NCI-H69 (cell line): ENCODE measurements around the gene CHST3.

Experiments
- DNase-seq: peaks from one replicate; lab custom pipeline; 2025; lab: John Stamatoyannopoulos, UW

The CHST3 gene

GRCh38 chr10:71990706-71991269 is 26.6 kb downstream of the CHST3 start:
- DNase-seq: no peak

DNA sequence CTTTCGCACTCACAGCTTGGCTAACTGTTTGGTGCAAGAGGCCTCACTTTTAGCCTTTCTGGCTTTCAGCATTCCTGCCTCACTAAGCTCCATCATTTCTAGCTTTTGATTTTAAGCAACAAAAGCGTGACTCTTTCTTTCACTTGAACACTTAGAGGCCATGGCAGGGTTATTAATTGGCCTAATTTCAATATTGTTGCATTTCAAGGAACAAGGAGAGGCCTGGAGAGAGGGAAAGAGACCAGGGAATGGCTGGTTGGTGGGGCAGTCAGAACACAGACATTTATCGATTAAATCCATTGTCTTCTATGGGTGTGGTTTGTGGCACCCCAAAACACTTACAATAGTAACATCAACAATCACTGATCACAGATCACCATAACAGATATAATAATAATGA is 31.3 kb downstream of the CHST3 start:
- no peak for DNase-seq

GRCh38 chr10:71995887-71996575 is 31.8 kb downstream of the CHST3 start:
- no peak for DNase-seq

DNA sequence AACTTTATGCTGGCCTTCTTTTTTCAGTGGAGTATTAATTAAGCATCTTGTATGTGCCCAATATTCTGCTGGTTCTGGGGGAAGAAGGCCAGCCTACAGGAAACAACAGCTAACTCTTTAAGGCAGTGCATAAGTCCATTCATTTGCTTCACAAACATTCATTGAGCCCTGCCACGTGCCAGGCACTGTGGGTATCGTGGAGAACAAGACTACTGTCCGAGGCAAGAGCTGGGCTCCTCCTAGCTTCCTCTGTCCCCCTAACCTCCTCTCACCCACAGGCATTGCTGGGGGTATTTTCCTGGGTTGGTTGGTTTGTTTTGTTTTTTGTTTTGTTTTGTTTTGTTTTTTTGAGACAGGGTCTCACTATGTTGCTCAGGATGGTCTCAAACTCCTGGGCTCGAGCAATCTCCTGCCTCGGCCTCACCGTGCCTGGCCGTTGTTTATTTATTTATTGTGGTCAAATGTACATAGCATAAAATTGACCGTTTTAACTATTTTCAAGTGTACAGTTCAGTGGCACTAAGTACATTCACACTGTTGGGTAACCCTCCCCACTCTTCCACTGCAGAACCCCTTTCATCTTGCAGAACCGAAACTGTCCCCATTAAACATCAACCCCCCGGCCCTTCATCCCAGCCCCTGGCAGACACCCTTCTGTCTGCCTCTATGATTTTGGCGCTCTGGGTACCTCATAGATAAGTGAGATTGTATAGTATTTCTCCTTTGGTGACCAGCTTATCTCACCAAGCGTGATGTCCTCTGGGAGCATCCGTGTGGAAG is 32.6 kb downstream of the CHST3 start:
- DNase-seq: no peak

- DNase-seq: no peak
Observed at GRCh38 chr10:71998119-71998839, 34.1 kb downstream of the CHST3 start.

- peak; percentile 73 for DNase-seq
Observed at GRCh38 chr10:71998840-71999194, 34.6 kb downstream of the CHST3 start.

DNA sequence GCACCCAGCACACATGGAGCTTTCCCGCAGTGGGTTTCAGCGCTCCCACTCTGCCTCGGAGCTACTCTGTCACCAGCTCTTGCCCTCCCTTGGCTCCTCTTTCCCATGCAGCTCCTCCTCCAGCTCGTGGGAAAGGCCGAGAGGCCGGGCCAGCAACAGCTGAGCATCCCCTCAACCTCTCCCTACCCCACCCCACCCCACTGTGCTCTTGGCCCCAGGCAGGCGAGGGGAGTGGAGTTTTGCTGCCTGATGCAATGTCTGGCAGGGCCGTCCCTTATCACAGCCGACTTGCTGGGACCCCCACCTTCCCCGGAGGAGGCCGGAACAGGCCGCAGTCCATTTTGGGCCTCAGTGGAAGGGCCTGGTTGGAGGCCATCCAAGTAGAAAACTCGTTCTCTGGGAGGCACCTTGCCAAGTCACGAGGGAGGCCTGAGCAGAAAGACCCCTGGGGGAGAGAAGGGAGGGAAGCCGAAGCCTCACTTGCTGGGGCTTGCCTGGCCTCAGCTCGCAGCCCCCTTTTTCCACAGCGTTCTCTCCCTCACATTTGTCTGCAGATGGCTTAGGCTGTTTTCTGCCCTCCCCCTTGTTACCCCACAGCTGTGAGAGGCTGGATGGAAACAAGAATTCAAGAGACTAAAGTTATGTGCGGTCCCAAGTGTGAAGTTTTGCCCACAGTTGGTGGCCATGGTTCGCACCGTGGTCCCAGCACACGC is 35.3 kb downstream of the CHST3 start:
- DNase-seq: peak; percentile 63

DNA sequence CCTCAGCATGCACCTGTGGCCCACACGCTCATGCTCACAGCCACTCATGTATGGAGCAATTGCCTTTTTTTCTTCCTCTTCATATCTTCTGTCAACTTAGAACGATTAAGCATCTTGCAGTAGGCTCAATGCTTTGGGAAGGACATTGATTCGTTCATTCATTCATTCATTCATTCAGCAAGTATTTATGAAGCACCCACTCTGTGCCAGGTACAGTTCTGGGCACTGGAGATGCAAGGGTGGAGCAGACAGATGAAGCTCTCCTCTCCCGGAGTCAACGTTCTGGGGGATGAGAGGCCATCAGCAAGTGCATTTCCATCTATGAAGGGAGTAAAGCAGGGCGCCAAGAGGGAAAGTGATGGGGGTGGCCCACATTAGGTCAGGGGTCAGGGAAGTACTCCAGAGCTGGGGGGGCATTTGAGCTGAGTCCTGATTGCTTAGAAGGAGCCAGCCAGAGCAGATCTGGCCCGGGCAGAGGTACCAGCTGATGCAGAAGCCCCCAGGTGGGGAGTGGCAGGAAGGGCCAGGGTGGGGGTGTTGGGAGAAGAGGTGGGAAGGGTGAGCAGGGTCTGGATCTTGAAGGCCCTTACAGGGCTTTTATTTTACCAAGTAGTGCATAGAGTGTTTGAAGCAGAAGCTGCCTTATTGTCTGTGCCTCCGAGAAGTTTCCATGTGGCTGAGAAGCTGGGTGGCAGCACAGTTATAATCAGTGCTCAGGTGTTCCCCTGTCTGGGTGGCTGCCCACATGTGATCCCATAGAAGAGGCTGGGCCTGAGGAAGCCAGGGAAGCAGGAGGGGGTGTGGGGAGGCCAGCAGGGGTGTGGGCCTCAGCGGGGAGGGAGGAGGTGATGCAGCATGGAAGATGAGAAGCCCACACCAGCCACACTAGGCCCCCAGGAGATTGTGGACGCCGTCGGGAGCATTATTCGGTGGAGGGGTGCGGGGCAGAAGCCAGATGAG is 36.2 kb downstream of the CHST3 start:
- peak; percentile 58 for DNase-seq

GRCh38 chr10:72001033-72001395 is 36.8 kb downstream of the CHST3 start:
- peak; percentile 58 for DNase-seq

DNA sequence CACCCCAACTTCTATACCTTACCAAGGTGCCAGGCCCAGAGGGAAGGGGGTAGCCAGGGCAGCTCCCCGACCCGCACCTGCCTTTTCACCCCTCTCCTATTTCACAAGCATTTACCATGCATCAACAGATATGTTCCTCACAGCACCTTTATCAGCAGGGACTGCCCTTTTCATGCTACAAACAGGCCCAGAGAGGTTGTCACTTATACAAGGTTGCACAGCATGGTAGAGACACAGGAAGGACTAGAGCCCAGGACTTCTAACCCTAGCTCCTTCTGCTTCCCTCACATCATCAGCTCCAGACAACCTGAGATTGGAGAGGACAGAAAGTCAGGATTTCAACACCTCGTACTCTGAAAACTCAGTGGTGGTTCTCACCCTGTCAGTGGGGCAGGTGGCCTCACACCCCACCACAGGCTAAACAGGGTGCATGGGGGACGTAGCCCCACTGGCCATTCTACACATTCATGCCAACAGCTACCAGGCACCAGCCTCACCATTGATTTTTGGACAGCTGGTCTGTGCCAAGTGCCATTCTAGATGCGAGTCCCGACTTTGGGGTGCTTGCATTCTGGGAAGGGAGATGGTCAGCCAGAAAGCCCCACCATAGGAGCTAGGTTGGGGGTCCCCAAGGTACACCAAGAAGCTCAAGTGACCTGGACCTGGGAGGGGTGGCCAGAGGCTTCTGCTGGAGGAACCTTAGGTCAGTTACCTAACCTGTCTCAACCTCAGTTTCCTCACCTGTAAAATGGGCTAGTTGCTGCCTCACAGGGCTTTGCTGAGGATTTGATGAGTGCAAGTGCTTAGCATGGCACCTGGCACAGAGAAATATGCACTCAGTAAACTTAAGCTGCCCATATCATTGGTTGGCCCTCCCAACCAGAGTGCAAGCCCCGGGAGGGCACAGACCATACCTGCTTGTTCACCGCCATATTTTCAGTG is 38.4 kb downstream of the CHST3 start:
- DNase-seq: no peak

DNA sequence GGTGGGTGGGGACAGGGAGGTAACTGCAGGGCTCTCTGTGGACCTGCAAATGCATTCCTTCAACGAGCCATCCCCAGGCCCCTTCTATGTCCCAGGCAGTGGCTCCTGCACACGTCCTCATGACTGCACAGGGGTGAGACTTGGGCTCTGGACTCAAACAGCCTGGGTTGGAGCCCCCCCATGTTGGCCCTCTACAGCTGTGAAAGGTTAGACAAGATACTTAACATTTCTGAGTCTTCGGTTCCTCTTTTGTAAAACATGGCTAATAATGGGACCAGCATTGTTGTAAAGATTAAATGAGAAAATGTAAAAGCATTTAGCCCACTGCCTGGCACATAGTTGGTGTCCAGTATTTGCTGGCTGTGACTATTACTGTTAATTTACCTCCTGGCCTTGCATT is 41.8 kb downstream of the CHST3 start:
- DNase-seq: no peak

- DNase-seq: no peak
Observed at GRCh38 chr10:72007246-72007892, 43.2 kb downstream of the CHST3 start.

- peak; percentile 56 for DNase-seq
Observed at GRCh38 chr10:72008096-72008981, 44.1 kb downstream of the CHST3 start.

DNA sequence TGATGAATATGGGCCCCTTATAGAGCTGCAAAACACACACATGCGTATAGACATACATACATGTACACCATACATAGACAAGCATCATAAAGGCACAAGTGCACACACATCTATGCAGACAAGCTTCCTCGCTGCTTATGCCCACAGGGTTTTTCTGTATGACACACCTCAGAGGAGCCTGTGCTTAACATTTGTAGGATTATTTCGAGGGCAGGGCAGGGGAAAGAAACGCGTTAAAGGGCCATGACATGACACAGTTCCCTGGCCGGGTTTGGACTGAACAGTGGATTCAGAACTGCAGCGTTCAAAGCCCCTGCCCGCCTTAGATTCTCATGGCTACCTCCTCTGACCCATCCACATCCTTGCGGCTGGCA is 44.8 kb downstream of the CHST3 start:
- DNase-seq: peak; percentile 43

DNA sequence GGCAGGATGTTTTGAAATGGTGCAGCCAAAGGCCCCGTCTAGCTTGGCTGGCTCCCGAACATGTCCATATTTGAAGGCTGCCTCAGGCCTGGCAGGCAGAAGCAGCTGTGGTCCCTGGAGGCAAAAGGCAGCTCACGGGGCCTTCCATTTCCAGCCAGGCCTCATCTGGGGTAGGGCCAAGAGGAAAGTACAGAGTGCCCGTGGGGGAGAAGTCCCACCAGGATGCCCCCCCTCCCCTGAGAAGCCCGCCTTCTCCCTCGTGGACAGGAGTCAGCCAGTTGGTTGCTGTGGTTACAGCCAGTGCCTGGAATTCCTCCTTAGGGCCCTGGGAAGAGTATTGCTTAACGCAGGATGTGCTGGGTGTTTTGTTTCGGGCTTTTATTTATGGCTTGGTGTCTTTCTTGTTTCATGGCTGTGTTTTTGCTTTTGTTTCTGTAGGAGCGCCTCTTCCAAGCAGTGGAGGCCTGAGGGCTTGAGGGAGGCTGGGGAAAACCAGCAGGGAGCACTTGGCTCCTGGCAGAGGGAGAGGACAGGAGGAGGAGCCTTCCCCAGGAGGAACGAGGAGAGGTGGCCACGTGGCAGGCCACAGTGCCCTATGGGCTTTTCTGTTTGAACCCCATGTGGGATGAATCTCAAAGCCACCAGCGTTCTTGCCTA is 45.4 kb downstream of the CHST3 start:
- peak; percentile 85 for DNase-seq

GRCh38 chr10:72010234-72010973 is 46.2 kb downstream of the CHST3 start:
- peak; percentile 26 for DNase-seq

DNA sequence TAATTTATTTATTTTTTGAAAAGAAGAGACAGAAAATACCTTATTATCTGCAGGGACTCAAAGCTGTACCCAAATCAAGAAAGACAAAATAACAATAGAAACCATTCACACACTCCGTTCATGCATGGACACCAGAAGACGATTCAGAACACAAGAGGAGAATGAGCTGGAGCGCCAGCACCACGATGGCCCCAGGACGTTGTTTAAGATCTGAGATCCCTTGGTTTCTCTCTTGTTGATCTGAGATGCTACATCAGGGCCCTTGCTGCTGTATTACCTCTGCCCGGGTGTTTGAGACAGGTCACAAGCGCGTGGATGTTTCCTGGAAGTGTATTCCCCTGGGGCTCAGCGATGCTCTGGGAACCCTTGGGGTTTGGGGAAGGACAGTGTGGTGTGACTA is 46.8 kb downstream of the CHST3 start:
- no peak for DNase-seq
